Stimulated activated CD4-positive, alpha-beta T cell treated with anti-CD3 and anti-CD28 coated beads, Interleukin-1b, Interleukin-23, amount 100 ng/mL, for 4 hours (primary cell): ENCODE measurements around the gene HNRNPDL.
"Not testable (repeated sequence)": the region's sequence is repeated elsewhere in the genome, so short reads cannot be mapped to it uniquely, and the experiment has no call there.

ENCODE experiments used
- DNase-seq, 2 donors: peaks; one replicate each; pipeline ENCODE4 v3.0.0-alpha.2; 2020; ENCODE audit warnings: low read depth in 2 of 2

Gene HNRNPDL

GRCh38 chr4:82386312-82386711, 44.0 kb downstream of the HNRNPDL start:
- DNase-seq: not testable (repeated sequence)

DNA sequence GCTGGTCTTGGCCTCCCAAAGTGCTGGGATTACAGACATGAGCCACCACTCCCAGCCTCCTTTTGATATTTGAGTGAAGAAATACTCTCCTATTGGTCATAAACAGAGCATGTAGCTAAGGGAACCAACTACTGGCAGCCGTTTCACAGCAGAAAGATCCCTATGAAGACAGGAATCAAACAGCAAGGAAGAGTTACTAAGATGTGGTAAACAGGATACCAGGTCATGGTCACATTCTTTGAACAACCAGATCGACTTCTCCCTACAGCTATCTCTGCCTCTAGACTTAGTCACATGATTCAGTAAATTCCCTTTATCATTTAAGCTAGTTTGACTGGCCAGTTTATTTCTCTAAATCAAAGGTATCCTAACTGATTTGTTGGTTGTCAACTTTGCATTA, 47.5 kb downstream of the HNRNPDL start:
- no peak for DNase-seq

DNA sequence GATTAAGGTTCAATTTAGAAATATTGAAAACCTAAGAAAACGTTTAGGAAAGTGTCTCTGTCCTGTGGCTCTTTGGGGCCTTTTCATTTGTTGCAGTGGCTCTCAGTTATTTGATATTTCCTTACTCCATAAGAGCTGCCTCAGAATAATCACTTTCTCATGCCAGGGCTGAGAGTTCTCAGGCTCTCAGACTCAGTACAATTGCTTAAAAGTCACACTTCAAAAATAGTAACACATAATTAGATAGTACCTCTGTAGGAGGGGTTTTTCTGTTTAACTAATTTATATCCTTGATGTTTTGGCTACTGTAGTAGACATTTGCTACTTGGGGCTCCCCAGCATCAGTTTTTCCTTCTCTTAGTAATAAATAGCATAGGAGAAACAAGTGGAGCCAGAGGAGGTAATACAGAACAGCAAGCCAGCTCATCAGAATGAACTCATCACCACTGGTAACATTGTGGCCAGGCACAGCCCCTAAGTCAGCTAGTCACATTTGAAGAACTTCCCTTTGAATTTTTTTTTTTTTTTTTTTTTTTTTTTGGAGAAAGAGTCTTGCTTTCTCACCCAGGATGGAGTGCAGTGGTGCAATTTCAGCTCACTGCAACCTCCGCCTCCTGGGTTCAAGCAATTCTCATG, 48.5 kb downstream of the HNRNPDL start:
- DNase-seq: no peak

GRCh38 chr4:82381235-82381634, 49.0 kb downstream of the HNRNPDL start:
- DNase-seq: no peak

- DNase-seq: no peak
Measured at GRCh38 chr4:82380831-82381230, 49.4 kb downstream of the HNRNPDL start.

- DNase-seq: no peak
Measured at GRCh38 chr4:82380344-82380743, 49.9 kb downstream of the HNRNPDL start.

DNA sequence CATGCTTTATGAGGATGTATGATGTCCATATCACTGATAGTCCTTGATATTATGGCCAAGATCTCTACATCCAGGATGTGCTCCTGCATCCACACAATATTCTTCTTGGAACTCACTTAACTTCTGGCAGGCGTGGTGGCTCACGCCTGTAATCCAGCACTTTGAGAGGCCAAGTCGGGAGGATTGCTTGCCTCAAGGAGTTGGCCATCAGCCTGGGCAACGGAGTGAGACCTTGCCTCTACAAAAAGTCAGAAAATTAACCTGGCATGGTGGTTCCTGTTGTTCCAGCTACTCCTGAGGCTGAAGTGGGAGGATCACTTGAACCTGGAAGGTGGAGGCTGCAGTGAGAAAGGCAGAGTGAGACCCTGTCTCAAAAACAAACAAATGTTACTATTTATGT, 54.2 kb downstream of the HNRNPDL start:
- no peak for DNase-seq

DNA sequence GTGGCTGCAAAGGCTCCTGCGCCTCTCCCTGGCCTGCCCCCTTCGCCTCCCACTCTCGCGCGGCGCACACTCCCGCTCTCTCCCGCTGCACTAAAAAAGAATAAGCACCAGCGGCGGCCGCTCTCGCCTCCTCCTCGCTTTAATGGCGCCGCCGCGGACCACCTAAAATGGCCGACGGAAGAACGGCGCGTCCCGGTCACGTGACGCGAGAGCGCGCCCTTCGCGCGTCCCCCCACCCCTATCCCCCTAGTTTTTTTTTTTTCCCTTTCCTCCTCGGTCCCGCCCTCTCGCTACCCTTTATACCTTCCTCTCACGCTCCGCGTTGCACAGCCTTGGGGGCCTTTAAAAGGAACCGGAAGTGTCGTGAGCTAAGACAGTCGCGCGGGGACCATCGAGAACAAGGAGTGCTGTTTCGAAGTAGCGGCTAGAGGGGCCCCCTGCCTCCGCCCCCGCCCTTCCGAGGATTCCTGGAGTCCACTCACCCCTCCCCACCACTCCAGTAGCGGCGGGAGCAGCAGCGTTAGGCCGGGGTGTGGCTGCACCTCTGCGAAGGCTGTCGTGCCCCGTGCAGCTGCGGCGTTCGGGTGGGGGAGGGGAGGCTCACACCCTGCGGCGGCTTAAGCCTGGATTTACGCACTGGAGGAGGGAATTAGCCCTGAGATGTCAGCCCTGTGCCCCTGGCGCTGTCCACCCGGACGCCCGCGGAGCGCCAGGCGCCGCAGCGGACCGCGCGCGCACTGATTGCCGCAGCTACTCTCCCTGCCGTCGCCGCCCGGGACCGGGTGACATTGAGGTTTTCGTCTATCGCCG, 56.2 kb downstream of the HNRNPDL start, which contains the start of gene HNRNPD:
TSS of gene HNRNPD (minus strand) at position 176 of the 810 bp plus-strand sequence. CDS start 313 bp downstream, outside the sequence.
- peak; percentile 83 to 85 for DNase-seq

DNA sequence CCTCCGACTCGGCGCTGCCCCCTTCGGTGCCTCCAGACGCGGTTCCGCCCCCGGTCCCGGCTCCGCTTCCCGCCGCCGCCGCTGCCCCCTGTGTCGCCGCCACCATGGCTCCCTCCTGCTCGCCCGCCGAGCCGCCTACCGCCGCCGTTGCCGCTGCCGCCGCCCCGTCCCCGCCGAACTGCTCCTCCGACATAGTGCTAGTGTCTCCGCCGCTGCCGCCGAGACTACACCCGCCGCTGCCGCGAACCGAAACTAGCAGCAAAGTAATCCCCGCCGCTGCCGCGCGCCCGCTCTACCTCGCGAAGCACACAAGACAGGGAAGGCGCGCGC, 56.8 kb downstream of the HNRNPDL start:
- DNase-seq: no peak
